HepG2 (cell line): Measurements from ENCODE around the gene ITGB2. TPM values are rescaled to one million over a fixed set of nuclear protein-coding genes. Genes with fewer than 3 reads are reported as not detected.

Experiments
- HBP1 ChIP-seq: IDR thresholded peaks from 2 replicates; pipeline ENCODE4 v1.6.1; 2016; ENCODE audit warnings: low read depth, control low read depth
- HOXA7 ChIP-seq: sonication (generic); formaldehyde crosslinking; IDR thresholded peaks from 2 replicates; pipeline ENCODE4 v1.8.1; 2022; ENCODE audit warnings: mild to moderate bottlenecking, missing genetic modification reagents, moderate library complexity
- IKZF5 ChIP-seq: IDR thresholded peaks from 2 replicates; pipeline ENCODE4 v1.6.1; 2018; ENCODE audit warnings: missing genetic modification reagents, mild to moderate bottlenecking, missing compliant biosample characterization
- MYPOP ChIP-seq: sonication (generic); formaldehyde crosslinking; IDR thresholded peaks from 2 replicates; pipeline ENCODE4 v1.8.1; 2023; ENCODE audit warnings: mild to moderate bottlenecking, moderate library complexity, missing genetic modification reagents
- NONO ChIP-seq, 2 experiments: fragments of 450-650 bp in 1 of 2; sonication (generic) in 1 of 2; formaldehyde crosslinking in 1 of 2; IDR thresholded peaks in 1 of 2; conservative IDR thresholded peaks in 1 of 2; 2 replicates each; pipeline versions ENCODE4 v1.6.1 to v1.8.0; 2017 to 2022; ENCODE audit warnings: mild to moderate bottlenecking in 1 of 2, missing genetic modification reagents in 1 of 2, moderate library complexity in 1 of 2
- NR2C2 ChIP-seq: sonication (generic); formaldehyde crosslinking; IDR thresholded peaks from 2 replicates; pipeline ENCODE4 v1.4.0; 2020; ENCODE audit warnings: missing genetic modification reagents, mild to moderate bottlenecking, moderate library complexity, borderline replicate concordance
- NR2F6 ChIP-seq, 2 experiments: IDR thresholded peaks; 2 replicates each; pipeline ENCODE4 v1.6.1; 2016; ENCODE audit warnings: antibody characterized with exemption in 1 of 2, mild to moderate bottlenecking in 1 of 2
- SAP130 ChIP-seq: IDR thresholded peaks from 2 replicates; pipeline ENCODE4 v1.6.1; 2016; ENCODE audit warnings: low read depth
- SNAPC5 ChIP-seq: sonication (generic); formaldehyde crosslinking; IDR thresholded peaks from 2 replicates; pipeline ENCODE4 v1.8.1; 2023; ENCODE audit warnings: mild to moderate bottlenecking, missing genetic modification reagents, borderline replicate concordance
- SRSF9 ChIP-seq: fragments of 200-400 bp; formaldehyde crosslinking; IDR thresholded peaks from 2 replicates; pipeline ENCODE4 v1.6.1; 2018; ENCODE audit warnings: borderline replicate concordance, mild to moderate bottlenecking, low read depth, low read length; ENCODE audit not compliant: insufficient read depth, poor library complexity, severe bottlenecking
- ZBTB46 ChIP-seq: sonication (generic); formaldehyde crosslinking; IDR thresholded peaks from 2 replicates; pipeline ENCODE4 v1.4.0; 2020; ENCODE audit warnings: mild to moderate bottlenecking, missing genetic modification reagents, borderline replicate concordance
- ZGPAT ChIP-seq: IDR thresholded peaks from 2 replicates; pipeline ENCODE4 v1.6.1; 2016; ENCODE audit warnings: mild to moderate bottlenecking
- ZNF225 ChIP-seq: sonication (generic); formaldehyde crosslinking; IDR thresholded peaks from 2 replicates; pipeline ENCODE4 v1.4.0; 2020; ENCODE audit warnings: mild to moderate bottlenecking, missing genetic modification reagents
- ZNF512 ChIP-seq: sonication (generic); formaldehyde crosslinking; IDR thresholded peaks from 2 replicates; pipeline ENCODE4 v1.4.0; 2020; ENCODE audit warnings: mild to moderate bottlenecking, missing genetic modification reagents
- ZNF597 ChIP-seq: sonication (generic); formaldehyde crosslinking; IDR thresholded peaks from 2 replicates; pipeline ENCODE4 v1.5.0; 2020; ENCODE audit warnings: missing genetic modification reagents
- ZNF615 ChIP-seq: sonication (generic); formaldehyde crosslinking; IDR thresholded peaks from 2 replicates; pipeline ENCODE4 v1.5.0; 2020; ENCODE audit warnings: mild to moderate bottlenecking, missing genetic modification reagents, borderline replicate concordance
- ZNF674 ChIP-seq: sonication (generic); formaldehyde crosslinking; IDR thresholded peaks from 2 replicates; pipeline ENCODE4 v1.5.0; 2020; ENCODE audit warnings: low read depth, mild to moderate bottlenecking, missing genetic modification reagents
- polyA plus RNA-seq, 8 experiments: library from polyadenylated mRNA; depleted of rRNA in 3 of 8; stranded (reverse) in 7 of 8; unstranded in 1 of 8; fragments of >200 nt; fragmentation: Illumina TruSeq in 4 of 8; extraction: Trizol in 4 of 8; gene quantifications; 2 replicates each; pipeline versions ENCODE4 v1.2.1 to v1.2.3, GENCODE V29; 2011 to 2016; ENCODE audit warnings: low read depth in 4 of 8, missing spikeins in 1 of 8, mixed read lengths in 1 of 8; ENCODE audit not compliant: insufficient read depth in 1 of 8
- total RNA-seq, 5 experiments: library from RNA; depleted of rRNA; stranded (reverse); fragments of >200 nt; fragmentation: Illumina TruSeq; extraction: Trizol; gene quantifications; 2 replicates each; pipeline ENCODE4 v1.2.3, GENCODE V29; 2016; ENCODE audit warnings: low read depth in 1 of 5

ITGB2 gene
- total and polyA plus RNA-seq, 2 of the 13 experiments (the other 11 are each of a cell fraction or from before 2014, with no cell fraction given): 4.2 to 18.0 TPM

GRCh38 chr21:44911384-44912157 lies 9.1 kb downstream of the ITGB2 start (continued):
- TF ChIP-seq NR2C2 (CRISPR knock-in tag) (0 out of 2 replicates have a peak, but pooled peaks have one; percentile 50), SRSF9 (no peak), NR2F6 (IDR thresholded peaks at IDR 0.05) (no peak), NR2F6 (CRISPR knock-in tag; IDR thresholded peaks at IDR 0.05) (no peak), ZNF225 (0 out of 2 replicates have a peak, but pooled peaks have one; percentile 17), ZNF674 (CRISPR knock-in tag) (no peak), ZBTB46 (peak; percentile 94; the same call in 1 of the 2 replicates), HOXA7 (no peak), HBP1 (CRISPR knock-in tag) (no peak), MYPOP (CRISPR knock-in tag) (no peak), ZNF512 (no peak), SAP130 (CRISPR knock-in tag) (peak; percentile 71), NONO (IDR thresholded peaks at IDR 0.05) (no peak), NONO (CRISPR knock-in tag; conservative IDR thresholded peaks at IDR 0.05) (no peak), IKZF5 (no peak), ZNF615 (CRISPR knock-in tag) (0 out of 2 replicates have a peak, but pooled peaks have one; percentile 36), SNAPC5 (CRISPR knock-in tag) (no peak), ZGPAT (CRISPR knock-in tag) (no peak; the same call in 1 of the 2 replicates), ZNF597 (CRISPR knock-in tag) (no peak)
